Testis (tissue), 2 donors: ENCODE data around the gene ANXA4.

Experiments
- POLR2A ChIP-seq: fragments of 450-650 bp; IDR thresholded peaks from one replicate; pipeline ENCODE4 v1.6.1; 2017; ENCODE audit warnings: antibody characterized with exemption, mild to moderate bottlenecking, moderate library complexity
- TF ChIP-seq, protein P1 (sequence below), 3 experiments: fragments of 450-650 bp in 2 of 3; fragments of 200-600 bp in 1 of 3; sonication (generic) in 1 of 3; IDR thresholded peaks; one replicate each; pipeline ENCODE4 v1.5.1; 2016 to 2019; ENCODE audit warnings: antibody characterized with exemption in 3 of 3, mild to moderate bottlenecking in 2 of 3, moderate library complexity in 1 of 3

DNA sequence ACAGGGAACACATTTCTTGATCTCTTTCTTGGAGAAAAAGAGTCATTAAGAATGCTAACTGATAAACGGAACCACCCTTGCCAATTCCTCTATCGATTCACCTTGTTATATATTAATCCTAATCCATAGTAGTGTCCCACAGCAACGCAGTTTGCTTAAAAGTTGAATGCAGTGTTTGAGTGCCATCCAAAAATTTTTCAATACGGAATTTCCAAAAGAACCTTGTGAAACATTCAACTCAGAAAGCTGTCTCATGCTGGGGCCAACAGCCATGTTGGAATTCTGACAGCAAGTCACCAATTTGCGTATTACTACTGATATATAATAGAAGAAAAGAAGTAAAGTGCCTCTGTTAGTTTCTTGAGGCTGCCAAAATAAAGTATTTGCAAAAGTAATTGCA, 42.3 kb downstream of the ANXA4 start:
- TF ChIP-seq, protein P1, sequence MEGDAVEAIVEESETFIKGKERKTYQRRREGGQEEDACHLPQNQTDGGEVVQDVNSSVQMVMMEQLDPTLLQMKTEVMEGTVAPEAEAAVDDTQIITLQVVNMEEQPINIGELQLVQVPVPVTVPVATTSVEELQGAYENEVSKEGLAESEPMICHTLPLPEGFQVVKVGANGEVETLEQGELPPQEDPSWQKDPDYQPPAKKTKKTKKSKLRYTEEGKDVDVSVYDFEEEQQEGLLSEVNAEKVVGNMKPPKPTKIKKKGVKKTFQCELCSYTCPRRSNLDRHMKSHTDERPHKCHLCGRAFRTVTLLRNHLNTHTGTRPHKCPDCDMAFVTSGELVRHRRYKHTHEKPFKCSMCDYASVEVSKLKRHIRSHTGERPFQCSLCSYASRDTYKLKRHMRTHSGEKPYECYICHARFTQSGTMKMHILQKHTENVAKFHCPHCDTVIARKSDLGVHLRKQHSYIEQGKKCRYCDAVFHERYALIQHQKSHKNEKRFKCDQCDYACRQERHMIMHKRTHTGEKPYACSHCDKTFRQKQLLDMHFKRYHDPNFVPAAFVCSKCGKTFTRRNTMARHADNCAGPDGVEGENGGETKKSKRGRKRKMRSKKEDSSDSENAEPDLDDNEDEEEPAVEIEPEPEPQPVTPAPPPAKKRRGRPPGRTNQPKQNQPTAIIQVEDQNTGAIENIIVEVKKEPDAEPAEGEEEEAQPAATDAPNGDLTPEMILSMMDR (IDR thresholded peaks at IDR 0.05), result no peak
- TF ChIP-seq POLR2A, result no peak
